CD14-positive monocyte (primary cell): ENCODE data around the gene FBXL4. TPM values are rescaled to one million over a fixed set of nuclear protein-coding genes. Genes with fewer than 3 reads are reported as not detected.
A peak's percentile ranks its signal among the peaks of the same experiment; 100 is the strongest.

Experiments
- DNase-seq, 3 donors: peaks; one replicate each; pipeline ENCODE4 v3.0.0-alpha.2; 2011 to 2022
- H2AFZ ChIP-seq: 2 replicates; pipeline ENCODE4 v1.6.0; 2012; ENCODE audit warnings: mild to moderate bottlenecking, low read depth, low read length, inconsistent platforms; ENCODE audit not compliant: insufficient read depth, poor library complexity, severe bottlenecking
- H3K27ac ChIP-seq, 2 donors: 1 replicate in 1 of 2; 2 replicates in 1 of 2; pipeline ENCODE4 v1.5.1; 2012 to 2013; ENCODE audit warnings: low read length in 2 of 2, control low read depth in 1 of 2, inconsistent platforms in 1 of 2, low read depth in 1 of 2, mild to moderate bottlenecking in 1 of 2
- H3K27me3 ChIP-seq, 2 donors: one replicate each; pipeline versions ENCODE4 v1.6.0 to v1.6.1; 2011 to 2013; ENCODE audit warnings: low read length in 2 of 2; ENCODE audit not compliant: control insufficient read depth in 2 of 2, insufficient read depth in 2 of 2
- H3K36me3 ChIP-seq, 2 donors: replicated peaks in 1 of 2; 1 replicate in 1 of 2; 2 replicates in 1 of 2; pipeline versions ENCODE4 v1.5.1 to v1.6.1; 2012 to 2013; ENCODE audit warnings: low read length in 2 of 2, control low read depth in 1 of 2, inconsistent platforms in 1 of 2, mild to moderate bottlenecking in 1 of 2; ENCODE audit not compliant: insufficient read depth in 2 of 2, control insufficient read depth in 1 of 2
- H3K4me1 ChIP-seq, 2 donors: 1 replicate in 1 of 2; 2 replicates in 1 of 2; pipeline versions ENCODE4 v1.5.1 to v1.6.1; 2012 to 2013; ENCODE audit warnings: low read length in 2 of 2, control low read depth in 1 of 2, inconsistent platforms in 1 of 2, mild to moderate bottlenecking in 1 of 2, moderate library complexity in 1 of 2; ENCODE audit not compliant: insufficient read depth in 2 of 2, control insufficient read depth in 1 of 2
- H3K4me2 ChIP-seq: replicated peaks from 2 replicates; pipeline ENCODE3; 2012; ENCODE audit warnings: low read length, moderate library complexity, mild to moderate bottlenecking; ENCODE audit not compliant: poor library complexity, severe bottlenecking; ENCODE audit errors: extremely low read depth
- H3K4me3 ChIP-seq, 3 experiments: fragments of 200-600 bp in 1 of 3; sonication (generic) in 1 of 3; replicated peaks in 1 of 3; 1 replicate in 2 of 3; 2 replicates in 1 of 3; pipeline ENCODE4 v1.5.1; 2011 to 2013; ENCODE audit warnings: low read length in 3 of 3, mild to moderate bottlenecking in 3 of 3, control low read depth in 2 of 3, low read depth in 2 of 3, inconsistent platforms in 1 of 3, moderate library complexity in 1 of 3
- H3K79me2 ChIP-seq: 2 replicates; pipeline ENCODE4 v1.6.0; 2012; ENCODE audit warnings: mild to moderate bottlenecking, control low read depth, inconsistent platforms, low read length, moderate library complexity; ENCODE audit not compliant: insufficient read depth
- H3K9ac ChIP-seq: 2 replicates; pipeline ENCODE4 v1.6.0; 2017; ENCODE audit warnings: low read length, mild to moderate bottlenecking; ENCODE audit not compliant: insufficient read depth, poor library complexity, severe bottlenecking
- H3K9me3 ChIP-seq, 2 donors: replicated peaks in 1 of 2; 1 replicate in 1 of 2; 2 replicates in 1 of 2; pipeline versions ENCODE4 v1.5.1 to v1.6.1; 2012 to 2013; ENCODE audit warnings: low read length in 2 of 2, control low read depth in 1 of 2; ENCODE audit not compliant: control insufficient read depth in 1 of 2, insufficient read depth in 1 of 2
- H4K20me1 ChIP-seq: 2 replicates; pipeline ENCODE4 v1.6.0; 2012; ENCODE audit warnings: mild to moderate bottlenecking, low read length, control low read depth, moderate library complexity; ENCODE audit not compliant: insufficient read depth
- H3K27ac Mint-ChIP-seq, 7 donors: one replicate each; pipeline ENCODE4 v1.8.0; 2020; ENCODE audit warnings: mild to moderate bottlenecking in 7 of 7, mixed read lengths in 7 of 7, moderate library complexity in 6 of 7, inconsistent platforms in 2 of 7
- H3K27me3 Mint-ChIP-seq, 3 donors: one replicate each; pipeline ENCODE4 v1.8.0; 2021 to 2022; ENCODE audit warnings: low read depth in 3 of 3, mild to moderate bottlenecking in 3 of 3, mixed read lengths in 3 of 3, moderate library complexity in 3 of 3, inconsistent platforms in 1 of 3
- H3K36me3 Mint-ChIP-seq, 2 donors: one replicate each; pipeline ENCODE4 v1.8.0; 2020; ENCODE audit warnings: mixed read lengths in 2 of 2, inconsistent platforms in 1 of 2, mild to moderate bottlenecking in 1 of 2
- H3K4me1 Mint-ChIP-seq: one replicate; pipeline ENCODE4 v1.8.0; 2020; ENCODE audit warnings: mild to moderate bottlenecking, mixed read lengths
- H3K4me3 Mint-ChIP-seq, 2 donors: one replicate each; pipeline ENCODE4 v1.8.0; 2020; ENCODE audit warnings: mild to moderate bottlenecking in 2 of 2, mixed read lengths in 2 of 2, moderate library complexity in 1 of 2
- H3K9me3 Mint-ChIP-seq, 7 donors: one replicate each; pipeline ENCODE4 v1.8.0; 2020 to 2022; ENCODE audit warnings: mixed read lengths in 7 of 7, mild to moderate bottlenecking in 6 of 7, moderate library complexity in 6 of 7, inconsistent platforms in 2 of 7
- CTCF ChIP-seq: fragments of 200-600 bp; IDR thresholded peaks from one replicate; pipeline ENCODE4 v1.8.0; 2022; ENCODE audit warnings: antibody characterized with exemption, mild to moderate bottlenecking
- WGBS: methylation state at CpG from one replicate; pipeline ENCODE4 v1.1.5; 2013; ENCODE audit warnings: missing lambda C conversion rate; ENCODE audit not compliant: insufficient coverage; 5-methylcytosine and 5-hydroxymethylcytosine counted together
- intact Hi-C, 2 donors: fragments of 100-400 bp; cut with micrococcal nuclease; formaldehyde crosslinking; loops; one replicate each; pipeline versions ENCODE4 v1.15.0 to v1.15.1; 2023
- polyA plus RNA-seq, 3 donors: library from polyadenylated mRNA; depleted of rRNA in 1 of 3; unstranded in 2 of 3; stranded (reverse) in 1 of 3; fragments of 300-500 nt in 2 of 3; fragments of >200 nt in 1 of 3; fragmentation: Illumina TruSeq in 2 of 3; gene quantifications; 1 replicate in 2 of 3; 2 replicates in 1 of 3; pipeline ENCODE4 v1.2.3, GENCODE V29; 2012 to 2021

Gene FBXL4
- polyA plus RNA-seq, 3 donors = 5.7 to 10.9 (median 8.6) TPM

GRCh38 chr6:98831959-98832283 is 115.8 kb downstream of the FBXL4 start:
- Histone ChIP-seq H4K20me1 (no peaks in the 10 kb centered on the region), H3K27me3 (peaks cover 83 to 97% of the 10 kb centered on the region in 2 donors), H3K4me3 (no peak overlapping the region), H3K9ac (no peak overlapping the region), H2AFZ (no peak overlapping the region), H3K9me3 (peaks cover 4 to 51% of the 10 kb centered on the region in 2 donors), H3K4me1 (peaks cover 28 to 38% of the 10 kb centered on the region in 2 donors), H3K4me2 (no peak overlapping the region), H3K36me3 (no peaks in the 10 kb centered on the region), H3K27ac (no peak overlapping the region), H3K79me2 (no peaks in the 10 kb centered on the region)
- peaks cover 6 to 20% of the 10 kb centered on the region in 2 donors for H3K36me3 Mint-ChIP-seq
- H3K27ac Mint-ChIP-seq = no peak overlapping the region
- H3K27me3 Mint-ChIP-seq = peaks cover 93 to 99% (median 97%) of the 10 kb centered on the region in 3 donors
- H3K4me3 Mint-ChIP-seq = peak overlapping the region in 1 of 2 donors; percentile 81
- 0% methylated on average over 2 of the region's 11 CpGs for WGBS
- intact Hi-C loops = no loop called here
- TF ChIP-seq CTCF = no peak
- DNase-seq = no peak
- H3K9me3 Mint-ChIP-seq = peaks cover 0 to 41% (median 19%) of the 10 kb centered on the region in 7 donors
- peaks cover 41% of the 10 kb centered on the region for H3K4me1 Mint-ChIP-seq

GRCh38 chr6:98831057-98831958 is 116.4 kb downstream of the FBXL4 start:
- no peaks in the 10 kb centered on the region for H3K36me3 ChIP-seq
- no peak for TF ChIP-seq CTCF
- intact Hi-C loops = no loop called here
- H3K79me2 ChIP-seq = no peaks in the 10 kb centered on the region
- H3K27me3 ChIP-seq = peaks cover 83 to 97% of the 10 kb centered on the region in 2 donors
- Mint-ChIP-seq H3K27me3 (peaks cover 93 to 99% (median 97%) of the 10 kb centered on the region in 3 donors), H3K4me3 (peak overlapping the region in 1 of 2 donors; percentile 81), H3K27ac (no peak overlapping the region), H3K9me3 (peaks cover 0 to 39% (median 19%) of the 10 kb centered on the region in 7 donors), H3K36me3 (peaks cover 6 to 20% of the 10 kb centered on the region in 2 donors), H3K4me1 (peaks cover 37% of the 10 kb centered on the region)
- no peak overlapping the region for H2AFZ ChIP-seq
- no peaks in the 10 kb centered on the region for H4K20me1 ChIP-seq
- no peak for DNase-seq
- H3K4me1 ChIP-seq = peaks cover 28 to 38% of the 10 kb centered on the region in 2 donors
- 5% methylated on average over 47 of the region's 58 CpGs for WGBS
- no peak overlapping the region for H3K27ac ChIP-seq
- H3K9ac ChIP-seq = no peak overlapping the region
- H3K4me2 ChIP-seq = no peak overlapping the region
- peaks cover 4 to 47% of the 10 kb centered on the region in 2 donors for H3K9me3 ChIP-seq
- no peak overlapping the region for H3K4me3 ChIP-seq
